Body of pancreas (tissue), 4 donors: Measurements from ENCODE around the gene DGLUCY. TPM values are rescaled to one million over a fixed set of nuclear protein-coding genes. Genes with fewer than 3 reads are reported as not detected.
"Not testable (repeated sequence)": the region's sequence is repeated elsewhere in the genome, so short reads cannot be mapped to it uniquely, and the experiment has no call there.

Source experiments
- ATAC-seq: fragments of 150-250 bp; one replicate; pipeline ENCODE4 v1.9.1; 2016
- DNase-seq, 4 donors: peaks; one replicate each; pipeline ENCODE4 v3.0.0-alpha.2; 2019
- H3K27ac ChIP-seq, 4 donors: fragments of 200-600 bp; sonication (generic); 1 replicate in 3 of 4; 2 replicates in 1 of 4; pipeline versions ENCODE4 v1.5.1 to v1.6.1; 2016 to 2019; ENCODE audit warnings: mild to moderate bottlenecking in 1 of 4, mixed read lengths in 1 of 4, moderate library complexity in 1 of 4
- H3K27me3 ChIP-seq, 2 donors: fragments of 200-600 bp; sonication (generic); one replicate each; pipeline ENCODE4 v1.6.0; 2016; ENCODE audit warnings: mild to moderate bottlenecking in 1 of 2
- H3K36me3 ChIP-seq, 2 donors: fragments of 200-600 bp; sonication (generic); replicated peaks in 1 of 2; 2 replicates each; pipeline ENCODE4 v1.5.1; 2016; ENCODE audit warnings: low read depth in 2 of 2; ENCODE audit not compliant: insufficient read depth in 1 of 2
- H3K4me1 ChIP-seq: fragments of 200-600 bp; sonication (generic); one replicate; pipeline ENCODE4 v1.6.0; 2016
- H3K4me3 ChIP-seq, 2 donors: fragments of 200-600 bp; sonication (generic); 1 replicate in 1 of 2; 2 replicates in 1 of 2; pipeline ENCODE4 v1.5.1; 2016 to 2019
- H3K9me3 ChIP-seq, 3 donors: fragments of 200-600 bp; sonication (generic); 1 replicate in 2 of 3; 2 replicates in 1 of 3; pipeline ENCODE4 v1.5.1; 2016
- POLR2A ChIP-seq, 3 donors: fragments of 450-650 bp; IDR thresholded peaks; one replicate each; pipeline ENCODE4 v1.6.1; 2016; ENCODE audit warnings: antibody characterized with exemption in 3 of 3, mild to moderate bottlenecking in 2 of 3
- WGBS, 2 donors: methylation state at CpG; one replicate each; pipeline ENCODE4 v1.1.5; 2017; 5-methylcytosine and 5-hydroxymethylcytosine counted together
- intact Hi-C: fragments of 100-400 bp; cut with DNase I; formaldehyde crosslinking; loops from one replicate; pipeline ENCODE4 v1.15.1; 2023
- total RNA-seq, 2 donors: library from RNA; depleted of rRNA; stranded (reverse); fragments of >200 nt; gene quantifications; one replicate each; pipeline ENCODE4 v1.1.0, GENCODE V29; 2016
- TF ChIP-seq, protein P1 (sequence below), 7 experiments: fragments of 450-650 bp in 4 of 7; fragments of 200-600 bp in 3 of 7; sonication (generic) in 3 of 7; IDR thresholded peaks; one replicate each; pipeline ENCODE4 v1.5.1; 2016 to 2019; ENCODE audit warnings: antibody characterized with exemption in 7 of 7

Gene DGLUCY
- total RNA-seq, 2 donors from 2014 or later: 30.9 to 77.8 TPM

DNA sequence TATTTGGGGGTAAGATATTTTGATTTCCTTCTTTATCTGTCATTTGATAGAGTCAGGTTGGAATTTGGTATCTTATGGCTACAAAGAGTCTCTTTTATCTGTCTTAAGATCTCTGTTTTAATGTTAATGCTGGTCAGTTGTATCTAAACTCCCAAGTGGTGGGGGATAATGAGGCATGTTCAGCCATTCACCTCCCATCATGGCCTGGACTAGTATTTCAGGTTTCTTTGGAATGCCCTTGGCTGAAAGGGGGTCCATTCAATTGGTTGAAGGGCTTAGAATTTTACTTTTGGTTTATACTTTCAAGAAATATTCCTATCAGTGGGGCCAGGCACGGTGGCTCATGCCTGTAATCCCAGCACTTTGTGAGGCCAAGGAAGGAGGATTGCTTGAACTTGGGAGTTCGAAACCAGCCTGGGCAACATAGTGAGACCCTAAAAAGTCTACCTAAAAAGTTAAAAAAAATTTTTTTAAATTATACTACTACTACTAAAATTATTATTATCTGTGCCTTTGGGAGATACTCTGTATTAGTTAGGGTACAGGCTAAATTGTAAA lies 4.7 kb downstream of the DGLUCY start:
- Histone ChIP-seq H3K36me3 (no peaks in the 10 kb centered on the region), H3K4me3 (no peak overlapping the region), H3K9me3 (no peaks in the 10 kb centered on the region), H3K27me3 (no peaks in the 10 kb centered on the region), H3K4me1 (peaks cover 43% of the 10 kb centered on the region), H3K27ac (no peak overlapping the region)
- TF ChIP-seq POLR2A (IDR thresholded peaks at IDR 0.05): no peak
- TF ChIP-seq, protein P1, sequence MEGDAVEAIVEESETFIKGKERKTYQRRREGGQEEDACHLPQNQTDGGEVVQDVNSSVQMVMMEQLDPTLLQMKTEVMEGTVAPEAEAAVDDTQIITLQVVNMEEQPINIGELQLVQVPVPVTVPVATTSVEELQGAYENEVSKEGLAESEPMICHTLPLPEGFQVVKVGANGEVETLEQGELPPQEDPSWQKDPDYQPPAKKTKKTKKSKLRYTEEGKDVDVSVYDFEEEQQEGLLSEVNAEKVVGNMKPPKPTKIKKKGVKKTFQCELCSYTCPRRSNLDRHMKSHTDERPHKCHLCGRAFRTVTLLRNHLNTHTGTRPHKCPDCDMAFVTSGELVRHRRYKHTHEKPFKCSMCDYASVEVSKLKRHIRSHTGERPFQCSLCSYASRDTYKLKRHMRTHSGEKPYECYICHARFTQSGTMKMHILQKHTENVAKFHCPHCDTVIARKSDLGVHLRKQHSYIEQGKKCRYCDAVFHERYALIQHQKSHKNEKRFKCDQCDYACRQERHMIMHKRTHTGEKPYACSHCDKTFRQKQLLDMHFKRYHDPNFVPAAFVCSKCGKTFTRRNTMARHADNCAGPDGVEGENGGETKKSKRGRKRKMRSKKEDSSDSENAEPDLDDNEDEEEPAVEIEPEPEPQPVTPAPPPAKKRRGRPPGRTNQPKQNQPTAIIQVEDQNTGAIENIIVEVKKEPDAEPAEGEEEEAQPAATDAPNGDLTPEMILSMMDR (IDR thresholded peaks at IDR 0.05): no peak
- no peak for ATAC-seq
- no peak for DNase-seq
- intact Hi-C loops: no loop called here
- WGBS, 2 donors: 95 to 97% methylated on average over 2 of the region's 2 CpGs

DNA sequence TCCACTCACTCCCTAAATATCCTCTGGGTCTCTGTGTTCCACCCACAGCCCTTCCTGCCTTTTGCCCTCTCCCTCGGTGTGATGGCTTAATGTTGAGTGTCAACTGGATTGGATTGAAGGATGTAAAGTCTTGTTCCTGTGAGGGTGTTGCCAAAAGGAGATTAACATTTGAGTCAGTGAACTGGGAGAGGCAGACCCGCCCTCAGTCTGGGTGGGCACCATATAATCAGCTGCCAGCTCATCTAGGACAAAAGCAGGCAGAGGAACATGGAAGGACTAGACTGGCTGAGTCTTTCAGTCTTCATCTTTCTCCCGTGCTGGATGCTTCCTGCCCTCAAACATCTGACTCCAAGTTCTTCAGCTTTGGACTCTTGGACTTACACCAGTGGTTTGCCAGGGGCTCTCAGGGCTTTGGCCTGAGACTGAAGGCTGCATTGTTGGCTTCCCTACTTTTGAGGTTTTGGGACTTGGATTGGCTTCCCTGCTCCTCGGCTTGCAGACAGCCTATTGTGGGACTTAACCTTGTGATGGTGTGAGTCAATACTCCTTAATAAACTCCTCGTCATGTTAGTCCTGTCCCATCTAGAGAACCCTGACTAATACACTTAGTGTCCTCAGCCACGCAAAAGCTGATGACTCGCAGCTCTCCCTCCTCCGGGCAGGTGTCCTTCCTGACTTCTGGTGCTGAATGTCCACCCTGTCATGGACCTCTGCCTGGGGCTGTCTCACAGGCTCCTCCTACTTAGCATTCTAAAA lies 5.9 kb downstream of the DGLUCY start:
- no peaks in the 10 kb centered on the region for H3K9me3 ChIP-seq
- peaks cover 44% of the 10 kb centered on the region for H3K4me1 ChIP-seq
- no peaks in the 10 kb centered on the region for H3K36me3 ChIP-seq
- intact Hi-C loops: no loop called here
- ATAC-seq (no peak), DNase-seq (no peak)
- H3K27me3 ChIP-seq: no peaks in the 10 kb centered on the region
- no peak overlapping the region for H3K4me3 ChIP-seq
- no peak for TF ChIP-seq POLR2A (IDR thresholded peaks at IDR 0.05)
- TF ChIP-seq, protein P1 (IDR thresholded peaks at IDR 0.05): no peak
- no peak overlapping the region for H3K27ac ChIP-seq
- WGBS, 2 donors: 73 to 81% methylated on average over 8 of the region's 8 CpGs

DNA sequence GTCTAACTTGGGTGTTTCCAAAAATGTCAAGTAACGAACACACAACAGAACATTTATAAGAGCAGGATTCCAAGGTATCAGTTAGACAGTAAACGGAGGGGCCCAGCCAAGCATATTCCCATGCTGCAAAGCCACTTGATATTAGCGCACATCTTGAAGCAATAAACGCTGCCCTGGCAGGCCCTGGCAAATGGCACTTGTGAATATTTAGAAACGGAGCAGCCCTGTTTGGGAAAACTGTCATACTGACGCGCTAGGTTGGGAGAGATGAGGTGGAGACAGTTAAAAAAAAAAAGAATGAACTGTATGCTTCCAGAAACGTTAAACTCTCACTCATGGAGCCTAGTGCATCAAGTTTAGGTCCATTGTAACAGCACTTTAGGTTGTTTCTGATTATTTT lies 9.3 kb downstream of the DGLUCY start:
- ATAC-seq: no peak
- intact Hi-C loops: no loop called here
- Histone ChIP-seq H3K9me3 (no peaks in the 10 kb centered on the region), H3K27me3 (no peaks in the 10 kb centered on the region), H3K27ac (no peak overlapping the region), H3K4me1 (peaks cover 28% of the 10 kb centered on the region), H3K36me3 (no peaks in the 10 kb centered on the region), H3K4me3 (no peak overlapping the region)
- 91 to 93% methylated on average over 8 of the region's 8 CpGs for WGBS, 2 donors
- no peak for DNase-seq
- no peak for TF ChIP-seq POLR2A (IDR thresholded peaks at IDR 0.05)
- TF ChIP-seq, protein P1 (IDR thresholded peaks at IDR 0.05): no peak

GRCh38 chr14:91124406-91125270 lies 10.8 kb downstream of the DGLUCY start:
- H3K27me3 ChIP-seq, ATAC-seq, intact Hi-C loops, H3K36me3 ChIP-seq, DNase-seq, H3K9me3 ChIP-seq, H3K4me3 ChIP-seq: not testable (repeated sequence)
- peak overlapping the region in 3 of 4 donors; percentile 21 to 42 (median 33) for H3K27ac ChIP-seq
- H3K4me1 ChIP-seq: peaks cover 24% of the 10 kb centered on the region
- WGBS, 2 donors: 67 to 79% methylated on average over 3 to 5 of the region's 5 CpGs

- H3K4me1 ChIP-seq: peaks cover 24% of the 10 kb centered on the region
- DNase-seq: no peak
- 56 to 82% methylated on average over 7 of the region's 7 CpGs for whole genome bisulfite sequencing, 2 donors
- intact Hi-C loops: no loop called here
- peak overlapping the region in 2 of 4 donors; percentile 33 to 42 for H3K27ac ChIP-seq
- no peaks in the 10 kb centered on the region for H3K9me3 ChIP-seq
- no peaks in the 10 kb centered on the region for H3K27me3 ChIP-seq
- TF ChIP-seq, protein P1 (IDR thresholded peaks at IDR 0.05): no peak
- no peak for TF ChIP-seq POLR2A (IDR thresholded peaks at IDR 0.05)
- H3K4me3 ChIP-seq: no peak overlapping the region
- ATAC-seq: no peak
- H3K36me3 ChIP-seq: no peaks in the 10 kb centered on the region
Observed at GRCh38 chr14:91125271-91125660, 11.4 kb downstream of the DGLUCY start.
